Measurements from ENCODE around the gene GRM2.

- TF ChIP-seq CTCF (conservative IDR thresholded peaks at IDR 0.05 in 1 of 2, IDR thresholded peaks at IDR 0.05 in 1 of 2; ENCODE audit: extremely low read depth in 1 of 2, insufficient read depth in 1 of 2, low read depth in 1 of 2, low read length in 2 of 2) (no peak), EZH2 (IDR thresholded peaks at IDR 0.05; ENCODE audit: borderline replicate concordance, low read length) (no peak)
Measured at GRCh38 chr3:51729042-51729633, 22.3 kb downstream of the GRM2 start.
